Activated CD4-positive, alpha-beta memory T cell treated with anti-CD3 and anti-CD28 coated beads, Interleukin-2, amount 10 ng/mL, durations not matched to agents 7 days and 5 days (primary cell): ENCODE data around the gene RNF225. TPM values are rescaled to one million over a fixed set of nuclear protein-coding genes. Genes with fewer than 3 reads are reported as not detected.
"Not testable (repeated sequence)": the region's sequence is repeated elsewhere in the genome, so short reads cannot be mapped to it uniquely, and the experiment has no call there.

Source experiments
- CTCF ChIA-PET: fragments of 350-600 bp; sonication (Branson Sonifier 250); formaldehyde crosslinking; loops from one replicate; lab custom pipeline; 2021; ENCODE audit warnings: antibody characterized with exemption, inconsistent platforms; lab: Charles Lee
- POLR2A ChIA-PET: fragments of 350-600 bp; sonication (Branson Sonifier 250); formaldehyde crosslinking; loops from one replicate; lab custom pipeline; 2021; ENCODE audit warnings: antibody characterized with exemption; lab: Charles Lee
- DNase-seq: peaks from one replicate; pipeline ENCODE4 v3.0.0-alpha.2; 2020
- H3K27ac Mint-ChIP-seq: one replicate; pipeline ENCODE4 v1.8.0; 2021; ENCODE audit warnings: mild to moderate bottlenecking, mixed read lengths
- H3K27me3 Mint-ChIP-seq: one replicate; pipeline ENCODE4 v1.8.0; 2021; ENCODE audit warnings: mixed read lengths
- H3K36me3 Mint-ChIP-seq: one replicate; pipeline ENCODE4 v1.8.0; 2021; ENCODE audit warnings: low read depth, mixed read lengths
- H3K4me1 Mint-ChIP-seq: one replicate; pipeline ENCODE4 v1.8.0; 2021; ENCODE audit warnings: mixed read lengths
- H3K4me3 Mint-ChIP-seq: one replicate; pipeline ENCODE4 v1.8.0; 2021; ENCODE audit warnings: mild to moderate bottlenecking, mixed read lengths
- H3K9me3 Mint-ChIP-seq: one replicate; pipeline ENCODE4 v1.8.0; 2021; ENCODE audit warnings: mixed read lengths
- total RNA-seq, 2 experiments: library from RNA; stranded (reverse); gene quantifications; one replicate each; pipeline ENCODE4 v1.2.3, GENCODE V29; 2021

The RNF225 gene
- total RNA-seq, 2 experiments from 2014 or later, result 0.45 TPM; not detected in 1

- no peaks in the 10 kb centered on the region for H3K9me3 Mint-ChIP-seq
- no peak for DNase-seq
- ChIA-PET POLR2A (interaction anchor here (0.8 to 1.2 kb wide), 5 partner anchors 24 to 1088 kb away, joined by 3 to 7 read pairs (median 3); partner anchors contain the start of gene ZNF132), CTCF (interaction anchor here (0.6 to 1.0 kb wide), 6 partner anchors 27 to 111 kb away, joined by 3 to 5 read pairs (median 4); partner anchors contain the start of genes ZBTB45, ZNF497 and ZSCAN22)
- peaks cover 15% of the 10 kb centered on the region for H3K36me3 Mint-ChIP-seq
- H3K27me3 Mint-ChIP-seq, result no peaks in the 10 kb centered on the region
- peak overlapping the region; percentile 95 for H3K4me3 Mint-ChIP-seq
- peaks cover 35% of the 10 kb centered on the region for H3K4me1 Mint-ChIP-seq
- peak overlapping the region; percentile 62 for H3K27ac Mint-ChIP-seq
Measured at GRCh38 chr19:58409010-58409790, 13.7 kb downstream of the RNF225 start.

- ChIA-PET POLR2A (no interaction called here), CTCF (no interaction called here)
- Mint-ChIP-seq H3K36me3 (peaks cover 54% of the 10 kb centered on the region), H3K27me3 (no peaks in the 10 kb centered on the region), H3K4me1 (no peaks in the 10 kb centered on the region), H3K4me3 (no peak overlapping the region), H3K27ac (no peak overlapping the region), H3K9me3 (peaks cover 10% of the 10 kb centered on the region)
- no peak for DNase-seq
Measured at GRCh38 chr19:58416604-58417003, 21.1 kb downstream of the RNF225 start.

- Mint-ChIP-seq H3K36me3 (peaks cover 56% of the 10 kb centered on the region), H3K27ac (no peak overlapping the region), H3K4me1 (no peaks in the 10 kb centered on the region), H3K27me3 (no peaks in the 10 kb centered on the region), H3K4me3 (no peak overlapping the region), H3K9me3 (peaks cover 10% of the 10 kb centered on the region)
- POLR2A ChIA-PET, result no interaction called here
- no peak for DNase-seq
- CTCF ChIA-PET, result no interaction called here
Measured at GRCh38 chr19:58417071-58417470, 21.6 kb downstream of the RNF225 start.

- POLR2A ChIA-PET, result no interaction called here
- peaks cover 49% of the 10 kb centered on the region for H3K36me3 Mint-ChIP-seq
- DNase-seq, result no peak
- H3K27ac Mint-ChIP-seq, result no peak overlapping the region
- no peak overlapping the region for H3K4me3 Mint-ChIP-seq
- H3K9me3 Mint-ChIP-seq, result peaks cover 67% of the 10 kb centered on the region
- no peaks in the 10 kb centered on the region for H3K27me3 Mint-ChIP-seq
- no peaks in the 10 kb centered on the region for H3K4me1 Mint-ChIP-seq
- CTCF ChIA-PET, result no interaction called here
Measured at GRCh38 chr19:58428617-58429016, 33.2 kb downstream of the RNF225 start.

- ChIA-PET POLR2A (no interaction called here), CTCF (no interaction called here)
- H3K9me3 Mint-ChIP-seq, result peaks cover 74% of the 10 kb centered on the region
Measured at GRCh38 chr19:58429745-58430144, 34.3 kb downstream of the RNF225 start.

GRCh38 chr19:58434217-58434616 lies 38.8 kb downstream of the RNF225 start:
- Mint-ChIP-seq H3K36me3 (peaks cover 90% of the 10 kb centered on the region), H3K4me1 (peaks cover 13% of the 10 kb centered on the region), H3K27me3 (no peaks in the 10 kb centered on the region), H3K27ac (no peak overlapping the region), H3K4me3 (no peak overlapping the region), H3K9me3 (peaks cover 82% of the 10 kb centered on the region)
- DNase-seq, result no peak
- ChIA-PET CTCF (no interaction called here), POLR2A (no interaction called here)

More at GRCh38 chr19:58429745-58430144, 34.3 kb downstream of the RNF225 start:
- DNase-seq, result no peak
- Mint-ChIP-seq H3K4me1 (no peaks in the 10 kb centered on the region), H3K27ac (no peak overlapping the region), H3K27me3 (no peaks in the 10 kb centered on the region), H3K36me3 (peaks cover 60% of the 10 kb centered on the region), H3K4me3 (no peak overlapping the region)

- Mint-ChIP-seq H3K9me3 (peaks cover 59% of the 10 kb centered on the region), H3K27ac (peak within 1 kb of the TSS; percentile 87), H3K36me3 (peaks cover 60% of the 10 kb centered on the region), H3K4me1 (peaks cover 36% of the 10 kb centered on the region), H3K4me3 (peak within 1 kb of the TSS; percentile 94), H3K27me3 (peaks cover 2% of the 10 kb centered on the region)
- ChIA-PET POLR2A (interaction anchor here (1.0 kb wide), 3 partner anchors 12 to 211 kb away, joined by 3 to 7 read pairs (median 4); partner anchors contain the start of genes ZNF324B, ZNF544 and ZNF584), CTCF (interaction anchor here (0.6 to 1.0 kb wide), 3 partner anchors 74 to 80 kb away, joined by 3 to 4 read pairs (median 4); partner anchors contain the start of gene ZBTB45)
- DNase-seq, result peak; percentile 96
Measured at GRCh38 chr19:58439576-58440554, 44.4 kb downstream of the RNF225 start, which contains the start of gene ZNF132. ZNF132 (minus strand) TSS chr19:58440153; CDS start chr19:58439821, 332 bp downstream.

- ChIA-PET POLR2A (interaction anchor here (1.0 kb wide), 3 partner anchors 11 to 212 kb away, joined by 3 to 7 read pairs (median 4); partner anchors contain the start of genes ZNF324B, ZNF544 and ZNF584), CTCF (interaction anchor here (0.9 to 1.0 kb wide), 2 partner anchors 74 to 79 kb away, joined by 3 to 4 read pairs; partner anchors contain the start of gene ZBTB45)
- Mint-ChIP-seq H3K4me1 (peaks cover 36% of the 10 kb centered on the region), H3K27me3 (peaks cover 2% of the 10 kb centered on the region), H3K9me3 (peaks cover 52% of the 10 kb centered on the region), H3K4me3 (peak overlapping the region; percentile 94), H3K27ac (peak overlapping the region; percentile 87), H3K36me3 (peaks cover 53% of the 10 kb centered on the region)
- DNase-seq, result no peak
Measured at GRCh38 chr19:58440556-58440955, 45.1 kb downstream of the RNF225 start.

GRCh38 chr19:58442986-58443385 lies 47.5 kb downstream of the RNF225 start:
- ChIA-PET POLR2A (interaction anchor here (1.1 kb wide), 1 partner anchor 86 kb away, joined by 3 read pairs; no protein-coding TSS in a partner anchor), CTCF (interaction anchor here (1.4 kb wide), 1 partner anchor 71 kb away, joined by 3 read pairs; no protein-coding TSS in a partner anchor)
- not testable (repeated sequence) for DNase-seq, H3K27me3 Mint-ChIP-seq, H3K4me3 Mint-ChIP-seq, H3K27ac Mint-ChIP-seq
- H3K4me1 Mint-ChIP-seq, result peaks cover 30% of the 10 kb centered on the region
- peaks cover 32% of the 10 kb centered on the region for H3K36me3 Mint-ChIP-seq
- peaks cover 35% of the 10 kb centered on the region for H3K9me3 Mint-ChIP-seq

Other genes starting within 250 kb of the RNF225 start
- 1 to 10 TPM; 4.5 to 4.6 TPM for gene ZNF329, start 244.9 kb upstream of the RNF225 start, total RNA-seq
- 10 to 100 TPM; 27.0 to 29.2 TPM for gene ZNF274, start 212.6 kb upstream of the RNF225 start, total RNA-seq
- 10 to 100 TPM; 47.5 to 50.0 TPM for gene ZNF544, start 166.7 kb upstream of the RNF225 start, total RNA-seq
- 1 to 10 TPM; 4.5 TPM for gene ZNF8, start 116.7 kb upstream of the RNF225 start, total RNA-seq
- 10 to 100 TPM; 53.8 to 60.1 TPM for gene ERVK3-1, start 90.3 kb upstream of the RNF225 start, total RNA-seq
- gene ZSCAN22, start 68.7 kb upstream of the RNF225 start, total RNA-seq, result 1 to 10 TPM; 5.4 to 5.7 TPM
- gene A1BG, start 42.2 kb upstream of the RNF225 start, total RNA-seq, result 1 to 10 TPM; 8.5 to 9.9 TPM
- gene ZNF497, start 32.9 kb upstream of the RNF225 start, total RNA-seq, result 1 to 10 TPM; 1.1 to 1.2 TPM
- gene ZNF837, start 14.6 kb upstream of the RNF225 start, total RNA-seq, result 1 to 10 TPM; 1.7 TPM
- gene RPS5, start 8.4 kb upstream of the RNF225 start, total RNA-seq, result 100 to 1,000 TPM; 785 to 801 TPM
- 1 to 10 TPM; 5.2 to 5.5 TPM for gene ZNF584, start 13.0 kb downstream of the RNF225 start, total RNA-seq
- 1 to 10 TPM; 4.5 to 4.7 TPM for gene ZNF132, start 44.5 kb downstream of the RNF225 start, total RNA-seq
- 10 to 100 TPM; 11.5 to 12.3 TPM for gene ZNF324B, start 56.0 kb downstream of the RNF225 start, total RNA-seq
- 10 to 100 TPM; 10.8 to 12.1 TPM for gene ZNF324, start 71.4 kb downstream of the RNF225 start, total RNA-seq
- gene ZNF446, start 80.7 kb downstream of the RNF225 start, total RNA-seq, result 1 to 10 TPM; 8.4 to 8.7 TPM
- gene SLC27A5, start 116.3 kb downstream of the RNF225 start, total RNA-seq, result 10 to 100 TPM; 16.8 to 17.1 TPM
- 10 to 100 TPM; 15.8 to 17.4 TPM for gene ZBTB45, start 124.2 kb downstream of the RNF225 start, total RNA-seq
- gene TRIM28, start 148.4 kb downstream of the RNF225 start, total RNA-seq, result 100 to 1,000 TPM; 345 TPM
- gene CHMP2A, start 159.4 kb downstream of the RNF225 start, total RNA-seq, result 100 to 1,000 TPM; 137 to 144 TPM
- 10 to 100 TPM; 87.5 to 92.4 TPM for gene UBE2M, start 163.0 kb downstream of the RNF225 start, total RNA-seq
- gene MZF1, start 177.7 kb downstream of the RNF225 start, total RNA-seq, result 10 to 100 TPM; 21.6 to 22.9 TPM